ENCODE results near the gene DNTT. TPM values are rescaled to one million over a fixed set of nuclear protein-coding genes. Genes with fewer than 3 reads are reported as not detected.

Gene DNTT
- total RNA-seq, 4 donors from 2014 or later: not detected

GRCh38 chr10:96279191-96279641 is 25.0 kb upstream of the DNTT start:
- H3K27me3 ChIP-seq: no peaks in the 10 kb centered on the region
- in situ Hi-C loops (cut with MboI; ENCODE audit: low sequenced_read_pairs in 4 of 4): loop anchor here in 1 of 4 donors (25.0 kb wide), 1 partner anchor 242 kb away; the partner anchor contains the start of gene CCNJ

GRCh38 chr10:96280859-96281258 is 23.4 kb upstream of the DNTT start:
- no peak for ATAC-seq
- in situ Hi-C loops (cut with MboI; ENCODE audit: low sequenced_read_pairs in 4 of 4): loop anchor here in 1 of 4 donors (25.0 kb wide), 1 partner anchor 244 kb away; the partner anchor contains the start of gene CCNJ

More at GRCh38 chr10:96279191-96279641, 25.0 kb upstream of the DNTT start:
- H3K9me3 ChIP-seq: no peaks in the 10 kb centered on the region
- no peaks in the 10 kb centered on the region for H3K4me1 ChIP-seq
- TF ChIP-seq, protein P1, sequence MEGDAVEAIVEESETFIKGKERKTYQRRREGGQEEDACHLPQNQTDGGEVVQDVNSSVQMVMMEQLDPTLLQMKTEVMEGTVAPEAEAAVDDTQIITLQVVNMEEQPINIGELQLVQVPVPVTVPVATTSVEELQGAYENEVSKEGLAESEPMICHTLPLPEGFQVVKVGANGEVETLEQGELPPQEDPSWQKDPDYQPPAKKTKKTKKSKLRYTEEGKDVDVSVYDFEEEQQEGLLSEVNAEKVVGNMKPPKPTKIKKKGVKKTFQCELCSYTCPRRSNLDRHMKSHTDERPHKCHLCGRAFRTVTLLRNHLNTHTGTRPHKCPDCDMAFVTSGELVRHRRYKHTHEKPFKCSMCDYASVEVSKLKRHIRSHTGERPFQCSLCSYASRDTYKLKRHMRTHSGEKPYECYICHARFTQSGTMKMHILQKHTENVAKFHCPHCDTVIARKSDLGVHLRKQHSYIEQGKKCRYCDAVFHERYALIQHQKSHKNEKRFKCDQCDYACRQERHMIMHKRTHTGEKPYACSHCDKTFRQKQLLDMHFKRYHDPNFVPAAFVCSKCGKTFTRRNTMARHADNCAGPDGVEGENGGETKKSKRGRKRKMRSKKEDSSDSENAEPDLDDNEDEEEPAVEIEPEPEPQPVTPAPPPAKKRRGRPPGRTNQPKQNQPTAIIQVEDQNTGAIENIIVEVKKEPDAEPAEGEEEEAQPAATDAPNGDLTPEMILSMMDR (IDR thresholded peaks at IDR 0.05 in 4 of 5, conservative IDR thresholded peaks at IDR 0.05 in 1 of 5): no peak
- TF ChIP-seq POLR2A (IDR thresholded peaks at IDR 0.05): no peak
- no peaks in the 10 kb centered on the region for H3K36me3 ChIP-seq
- DNase-seq (no peak), ATAC-seq (no peak)
- H3K27ac ChIP-seq: no peak overlapping the region
- intact Hi-C loops (cut with DNase I; ENCODE audit: low total_unique reads): no loop called here
- H3K4me3 ChIP-seq: no peak overlapping the region

DNA sequence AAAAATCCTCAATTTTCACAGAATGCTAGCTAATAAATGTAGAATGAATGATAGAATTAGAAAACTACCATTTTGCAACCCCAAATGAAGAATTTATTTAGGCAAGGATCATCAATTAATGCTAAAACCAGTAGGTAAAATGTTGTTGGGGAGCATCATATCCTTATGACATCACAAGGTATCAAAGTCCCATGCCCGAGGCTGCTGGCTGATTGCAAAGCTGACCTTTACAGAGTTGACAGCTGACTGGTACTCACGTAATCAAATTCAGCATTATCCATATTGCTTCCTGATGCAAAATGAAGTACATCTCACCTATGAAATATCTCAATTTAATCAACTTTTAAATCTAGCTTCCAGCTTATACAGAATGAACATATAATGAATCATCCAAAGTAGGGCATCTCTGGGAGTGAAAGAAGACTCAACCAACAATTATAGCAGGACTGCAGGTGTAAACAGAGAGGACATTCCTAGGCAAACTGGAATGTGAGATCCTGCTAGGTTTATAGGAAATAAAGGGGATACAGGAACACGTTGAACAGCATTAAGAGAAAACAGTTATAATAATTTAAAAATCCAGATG is 22.7 kb upstream of the DNTT start:
- in situ Hi-C loops (cut with MboI; ENCODE audit: low sequenced_read_pairs in 4 of 4): loop anchor here in 1 of 4 donors (25.0 kb wide), 1 partner anchor 244 kb away; the partner anchor contains the start of gene CCNJ
- H3K27me3 ChIP-seq: no peaks in the 10 kb centered on the region

More at GRCh38 chr10:96280859-96281258, 23.4 kb upstream of the DNTT start:
- TF ChIP-seq, protein P1 (IDR thresholded peaks at IDR 0.05 in 4 of 5, conservative IDR thresholded peaks at IDR 0.05 in 1 of 5): no peak
- no peak for TF ChIP-seq POLR2A (IDR thresholded peaks at IDR 0.05)
- Histone ChIP-seq H3K4me3 (no peak overlapping the region), H3K27me3 (no peaks in the 10 kb centered on the region), H3K9me3 (no peaks in the 10 kb centered on the region), H3K4me1 (no peaks in the 10 kb centered on the region), H3K36me3 (no peaks in the 10 kb centered on the region), H3K27ac (no peak overlapping the region)
- no peak for DNase-seq
- intact Hi-C loops (cut with DNase I; ENCODE audit: low total_unique reads): no loop called here

GRCh38 chr10:96283351-96283750 is 20.9 kb upstream of the DNTT start:
- intact Hi-C loops (cut with DNase I; ENCODE audit: low total_unique reads) (no loop called here), in situ Hi-C loops (cut with MboI; ENCODE audit: low sequenced_read_pairs in 4 of 4) (loop anchor here in 1 of 4 donors (25.0 kb wide), 1 partner anchor 246 kb away; the partner anchor contains the start of gene CCNJ)
- H3K9me3 ChIP-seq: no peaks in the 10 kb centered on the region
- H3K27me3 ChIP-seq: no peaks in the 10 kb centered on the region
- ATAC-seq (no peak), DNase-seq (no peak)
- peaks cover 11 to 12% of the 10 kb centered on the region in 2 donors for H3K4me1 ChIP-seq
- no peak overlapping the region for H3K4me3 ChIP-seq
- TF ChIP-seq, protein P1 (IDR thresholded peaks at IDR 0.05 in 4 of 5, conservative IDR thresholded peaks at IDR 0.05 in 1 of 5): no peak
- TF ChIP-seq POLR2A (IDR thresholded peaks at IDR 0.05): no peak
- no peak overlapping the region for H3K27ac ChIP-seq
- no peaks in the 10 kb centered on the region for H3K36me3 ChIP-seq

More for the DNA sequence above, 22.7 kb upstream of the DNTT start:
- TF ChIP-seq, protein P1 (IDR thresholded peaks at IDR 0.05 in 4 of 5, conservative IDR thresholded peaks at IDR 0.05 in 1 of 5): no peak
- no peak for TF ChIP-seq POLR2A (IDR thresholded peaks at IDR 0.05)
- no peak overlapping the region for H3K4me3 ChIP-seq
- no peak for ATAC-seq
- intact Hi-C loops (cut with DNase I; ENCODE audit: low total_unique reads): no loop called here
- H3K27ac ChIP-seq: no peak overlapping the region
- no peaks in the 10 kb centered on the region for H3K36me3 ChIP-seq
- H3K9me3 ChIP-seq: no peaks in the 10 kb centered on the region
- H3K4me1 ChIP-seq: no peaks in the 10 kb centered on the region
- no peak for DNase-seq
